A673 (cell line): Measurements from ENCODE around the gene SSBP4.

ENCODE experiments used
- CTCF ChIP-seq: fragments of 300-800, 200-600 bp; sonication (generic); conservative IDR thresholded peaks from 2 replicates; pipeline ENCODE4 v1.5.1; 2017; ENCODE audit warnings: low read depth, mild to moderate bottlenecking, antibody characterized with exemption, low read length, moderate library complexity, mixed read lengths
- EZH2 ChIP-seq: fragments of 200-600 bp; sonication (generic); IDR thresholded peaks from 2 replicates; pipeline ENCODE4 v1.6.1; 2017; ENCODE audit warnings: borderline replicate concordance, low read depth, mild to moderate bottlenecking, mixed read lengths, antibody characterized with exemption, low read length; ENCODE audit not compliant: poor library complexity, severe bottlenecking

- TF ChIP-seq CTCF (no peak), EZH2 (no peak)
Observed at GRCh38 chr19:18406749-18407148, 12.4 kb upstream of the SSBP4 start.
